Lung (tissue), 12 donors: Measurements from ENCODE around the gene P2RY6. TPM values are rescaled to one million over a fixed set of nuclear protein-coding genes. Genes with fewer than 3 reads are reported as not detected.

Experiments used
- ATAC-seq: fragments of 200-7000 bp; cut with Tn5 transposase; one replicate; pipeline ENCODE4 v1.9.1; 2020; ENCODE audit warnings: moderate number of reproducible peaks; ENCODE audit not compliant: insufficient read depth, low FRiP score
- DNase-seq, 3 donors: peaks; one replicate each; pipeline ENCODE4 v3.0.0-alpha.2; 2013 to 2017
- H3K27ac ChIP-seq, 2 donors: one replicate each; pipeline ENCODE4 v1.5.1; 2013; ENCODE audit warnings: mild to moderate bottlenecking in 2 of 2, moderate library complexity in 2 of 2, control low read depth in 1 of 2, inconsistent platforms in 1 of 2, low read depth in 1 of 2, low read length in 1 of 2
- H3K27me3 ChIP-seq, 3 donors: one replicate each; pipeline ENCODE4 v1.5.1; 2013; ENCODE audit warnings: low read length in 2 of 3; ENCODE audit not compliant: control insufficient read depth in 3 of 3, insufficient read depth in 3 of 3
- H3K36me3 ChIP-seq, 4 donors: one replicate each; pipeline ENCODE4 v1.5.1; 2013; ENCODE audit warnings: low read length in 4 of 4, mild to moderate bottlenecking in 1 of 4, moderate library complexity in 1 of 4; ENCODE audit not compliant: control insufficient read depth in 4 of 4, insufficient read depth in 4 of 4
- H3K4me1 ChIP-seq, 5 donors: one replicate each; pipeline ENCODE4 v1.5.1; 2013; ENCODE audit warnings: low read length in 5 of 5, mild to moderate bottlenecking in 2 of 5, moderate library complexity in 1 of 5; ENCODE audit not compliant: control insufficient read depth in 5 of 5, insufficient read depth in 5 of 5
- H3K4me3 ChIP-seq: one replicate; pipeline ENCODE4 v1.5.1; 2013; ENCODE audit warnings: mild to moderate bottlenecking, control low read depth, moderate library complexity
- H3K9ac ChIP-seq, 2 donors: one replicate each; pipeline ENCODE4 v1.5.1; 2013; ENCODE audit warnings: low read length in 2 of 2, control low read depth in 1 of 2; ENCODE audit not compliant: insufficient read depth in 1 of 2
- H3K9me3 ChIP-seq, 4 donors: one replicate each; pipeline ENCODE4 v1.5.1; 2013; ENCODE audit warnings: low read length in 3 of 4, mild to moderate bottlenecking in 1 of 4, moderate library complexity in 1 of 4; ENCODE audit not compliant: control insufficient read depth in 4 of 4, insufficient read depth in 3 of 4
- CTCF ChIP-seq: IDR thresholded peaks from 2 replicates; pipeline ENCODE4 v1.5.1; 2012; ENCODE audit warnings: mild to moderate bottlenecking; ENCODE audit errors: control extremely low read depth, extremely low read depth
- WGBS, 2 donors: extraction: QIAGEN DNeasy Blood & Tissue Kit; methylation state at CpG; one replicate each; pipeline ENCODE4 v1.1.7; 2013; 5-methylcytosine and 5-hydroxymethylcytosine counted together
- polyA plus RNA-seq, 2 donors: library from polyadenylated mRNA; stranded (reverse); fragments of 200-250 nt; gene quantifications; one replicate each; pipeline ENCODE4 v1.2.1, GENCODE V29; 2013
- total RNA-seq, 2 donors: library from RNA; depleted of rRNA in 1 of 2; stranded (reverse); fragments of >200 nt in 1 of 2; gene quantifications; one replicate each; pipeline ENCODE4 v1.2.1, GENCODE V29; 2014 to 2021
- donor health status: control.
- donor health status: control.
- donor health status: Bipolar disorder and iron deficiency.
- donor health status: healthy.
- donor health status: DM: yes; HTN: yes; CAD: no.

Gene P2RY6
- total and polyA plus RNA-seq, 4 donors = 3.0 to 13.0 (median 3.6) TPM

GRCh38 chr11:73330569-73331093 lies 58.5 kb downstream of the P2RY6 start:
- no peak overlapping the region for H3K4me3 ChIP-seq

GRCh38 chr11:73331138-73331916 lies 59.2 kb downstream of the P2RY6 start:
- H3K9ac ChIP-seq = peak overlapping the region; percentile 32 to 36
- DNase-seq (peak; percentile 86 to 90 (median 87)), ATAC-seq (no peak)
- no peaks in the 10 kb centered on the region for H3K9me3 ChIP-seq
- H3K27ac ChIP-seq = peak overlapping the region; percentile 13 to 24
- H3K36me3 ChIP-seq = peaks cover 0 to 3% (median 1%) of the 10 kb centered on the region in 4 donors
- 57 to 76% methylated on average over 4 of the region's 4 CpGs for WGBS, 2 donors
- no peak overlapping the region for H3K4me3 ChIP-seq
- peaks cover 25 to 69% (median 36%) of the 10 kb centered on the region in 5 donors for H3K4me1 ChIP-seq
- TF ChIP-seq CTCF = no peak
- no peaks in the 10 kb centered on the region for H3K27me3 ChIP-seq

More at GRCh38 chr11:73330569-73331093, 58.5 kb downstream of the P2RY6 start:
- WGBS, 2 donors = 54 to 63% methylated on average over 3 of the region's 3 CpGs
- Histone ChIP-seq H3K4me1 (peaks cover 25 to 73% (median 36%) of the 10 kb centered on the region in 5 donors), H3K27me3 (no peaks in the 10 kb centered on the region), H3K9ac (peak overlapping the region; percentile 32 to 36), H3K36me3 (no peaks in the 10 kb centered on the region), H3K9me3 (no peaks in the 10 kb centered on the region), H3K27ac (peak overlapping the region in 1 of 2 donors; percentile 13)
- ATAC-seq = no peak
- DNase-seq = peak; percentile 58 to 62 (median 59)
- no peak for TF ChIP-seq CTCF

GRCh38 chr11:73333173-73333572 lies 61.0 kb downstream of the P2RY6 start:
- WGBS, 2 donors = 89 to 95% methylated on average over 11 of the region's 11 CpGs
- ATAC-seq = no peak
- H3K27me3 ChIP-seq = no peaks in the 10 kb centered on the region
- H3K9me3 ChIP-seq = no peaks in the 10 kb centered on the region
- no peak for DNase-seq
- no peak overlapping the region for H3K9ac ChIP-seq
- H3K27ac ChIP-seq = peak overlapping the region; percentile 34 to 60
- no peak overlapping the region for H3K4me3 ChIP-seq
- TF ChIP-seq CTCF = no peak
- H3K4me1 ChIP-seq = peaks cover 24 to 62% (median 36%) of the 10 kb centered on the region in 5 donors
- H3K36me3 ChIP-seq = peaks cover 0 to 8% (median 2%) of the 10 kb centered on the region in 4 donors
